Activated naive CD4-positive, alpha-beta T cell treated with anti-CD3 and anti-CD28 coated beads, Interleukin-2, amount 10 ng/mL, durations not matched to agents 7 days and 5 days (primary cell): ENCODE measurements around the gene NCAPD3.

Experiments
- CTCF ChIA-PET: fragments of 350-600 bp; sonication (Branson Sonifier 250); formaldehyde crosslinking; loops from one replicate; lab custom pipeline; 2021; ENCODE audit warnings: antibody characterized with exemption; lab: Charles Lee
- DNase-seq: peaks from one replicate; pipeline ENCODE4 v3.0.0-alpha.2; 2020
- H3K27ac Mint-ChIP-seq: one replicate; pipeline ENCODE4 v1.8.0; 2021; ENCODE audit warnings: mild to moderate bottlenecking, moderate library complexity, mixed read lengths
- H3K27me3 Mint-ChIP-seq: one replicate; pipeline ENCODE4 v1.8.0; 2021; ENCODE audit warnings: mild to moderate bottlenecking, mixed read lengths
- H3K36me3 Mint-ChIP-seq: one replicate; pipeline ENCODE4 v1.8.0; 2021; ENCODE audit warnings: mixed read lengths
- H3K4me1 Mint-ChIP-seq: one replicate; pipeline ENCODE4 v1.8.0; 2021; ENCODE audit warnings: mixed read lengths
- H3K4me3 Mint-ChIP-seq: one replicate; pipeline ENCODE4 v1.8.0; 2021; ENCODE audit warnings: mild to moderate bottlenecking, moderate library complexity, mixed read lengths
- H3K9me3 Mint-ChIP-seq: one replicate; pipeline ENCODE4 v1.8.0; 2021; ENCODE audit warnings: mixed read lengths

NCAPD3 gene, protein sequence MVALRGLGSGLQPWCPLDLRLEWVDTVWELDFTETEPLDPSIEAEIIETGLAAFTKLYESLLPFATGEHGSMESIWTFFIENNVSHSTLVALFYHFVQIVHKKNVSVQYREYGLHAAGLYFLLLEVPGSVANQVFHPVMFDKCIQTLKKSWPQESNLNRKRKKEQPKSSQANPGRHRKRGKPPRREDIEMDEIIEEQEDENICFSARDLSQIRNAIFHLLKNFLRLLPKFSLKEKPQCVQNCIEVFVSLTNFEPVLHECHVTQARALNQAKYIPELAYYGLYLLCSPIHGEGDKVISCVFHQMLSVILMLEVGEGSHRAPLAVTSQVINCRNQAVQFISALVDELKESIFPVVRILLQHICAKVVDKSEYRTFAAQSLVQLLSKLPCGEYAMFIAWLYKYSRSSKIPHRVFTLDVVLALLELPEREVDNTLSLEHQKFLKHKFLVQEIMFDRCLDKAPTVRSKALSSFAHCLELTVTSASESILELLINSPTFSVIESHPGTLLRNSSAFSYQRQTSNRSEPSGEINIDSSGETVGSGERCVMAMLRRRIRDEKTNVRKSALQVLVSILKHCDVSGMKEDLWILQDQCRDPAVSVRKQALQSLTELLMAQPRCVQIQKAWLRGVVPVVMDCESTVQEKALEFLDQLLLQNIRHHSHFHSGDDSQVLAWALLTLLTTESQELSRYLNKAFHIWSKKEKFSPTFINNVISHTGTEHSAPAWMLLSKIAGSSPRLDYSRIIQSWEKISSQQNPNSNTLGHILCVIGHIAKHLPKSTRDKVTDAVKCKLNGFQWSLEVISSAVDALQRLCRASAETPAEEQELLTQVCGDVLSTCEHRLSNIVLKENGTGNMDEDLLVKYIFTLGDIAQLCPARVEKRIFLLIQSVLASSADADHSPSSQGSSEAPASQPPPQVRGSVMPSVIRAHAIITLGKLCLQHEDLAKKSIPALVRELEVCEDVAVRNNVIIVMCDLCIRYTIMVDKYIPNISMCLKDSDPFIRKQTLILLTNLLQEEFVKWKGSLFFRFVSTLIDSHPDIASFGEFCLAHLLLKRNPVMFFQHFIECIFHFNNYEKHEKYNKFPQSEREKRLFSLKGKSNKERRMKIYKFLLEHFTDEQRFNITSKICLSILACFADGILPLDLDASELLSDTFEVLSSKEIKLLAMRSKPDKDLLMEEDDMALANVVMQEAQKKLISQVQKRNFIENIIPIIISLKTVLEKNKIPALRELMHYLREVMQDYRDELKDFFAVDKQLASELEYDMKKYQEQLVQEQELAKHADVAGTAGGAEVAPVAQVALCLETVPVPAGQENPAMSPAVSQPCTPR (N-terminal part only)

DNA sequence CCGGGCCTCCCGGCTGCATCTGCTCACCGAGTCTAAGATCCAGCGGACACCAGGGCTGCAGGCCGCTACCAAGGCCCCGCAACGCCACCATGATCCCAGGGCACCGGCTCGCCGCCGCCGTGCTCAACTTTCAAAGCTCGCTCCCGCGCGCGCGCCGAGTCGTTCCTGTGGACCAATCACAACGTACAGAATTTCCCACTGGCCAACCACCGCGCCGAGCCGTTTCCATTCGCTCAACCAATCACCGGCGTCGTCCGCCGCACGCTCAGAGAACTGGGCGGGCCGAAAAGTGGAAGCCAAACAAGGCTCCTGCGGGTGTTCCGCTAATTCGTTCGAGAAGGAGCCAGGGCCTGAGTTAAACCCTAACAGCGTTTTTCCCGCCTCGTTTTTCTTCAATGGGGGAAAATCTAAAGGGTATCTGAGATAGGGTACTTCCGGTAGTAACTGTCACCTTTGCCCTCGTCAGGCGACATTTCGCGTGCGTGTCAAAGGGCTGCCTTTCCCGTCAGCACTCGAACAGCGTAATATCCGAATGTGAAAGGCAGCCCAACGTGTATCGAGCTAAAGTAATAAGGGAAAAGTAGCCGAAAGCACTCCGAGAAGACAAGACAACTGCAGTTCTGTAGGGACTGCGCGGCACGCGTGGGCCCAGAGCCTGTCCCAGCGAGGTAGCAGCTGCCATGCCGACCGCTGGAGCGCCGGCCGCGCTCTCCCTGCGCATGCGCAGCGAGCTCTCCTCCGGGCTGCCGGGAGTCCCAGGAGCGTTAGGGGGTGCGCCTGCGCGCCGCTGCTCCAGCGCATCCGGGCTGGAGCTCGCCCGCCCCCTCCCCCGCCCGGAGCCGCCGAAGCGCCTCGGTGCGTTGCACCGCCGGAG is at the start of gene NCAPD3, which contains the start of gene VPS26B:
Gene NCAPD3 (minus strand): TSS at position 132 of the 874 bp plus-strand sequence. CDS start 41 bp downstream, at position 91.
Gene VPS26B (plus strand): TSS at position 836 of the 874 bp plus-strand sequence. CDS start 452 bp downstream, outside the sequence.
- Mint-ChIP-seq H3K27ac (peak within 1 kb of the TSS; percentile 98), H3K4me3 (peak within 1 kb of the TSS; percentile 96)

DNA sequence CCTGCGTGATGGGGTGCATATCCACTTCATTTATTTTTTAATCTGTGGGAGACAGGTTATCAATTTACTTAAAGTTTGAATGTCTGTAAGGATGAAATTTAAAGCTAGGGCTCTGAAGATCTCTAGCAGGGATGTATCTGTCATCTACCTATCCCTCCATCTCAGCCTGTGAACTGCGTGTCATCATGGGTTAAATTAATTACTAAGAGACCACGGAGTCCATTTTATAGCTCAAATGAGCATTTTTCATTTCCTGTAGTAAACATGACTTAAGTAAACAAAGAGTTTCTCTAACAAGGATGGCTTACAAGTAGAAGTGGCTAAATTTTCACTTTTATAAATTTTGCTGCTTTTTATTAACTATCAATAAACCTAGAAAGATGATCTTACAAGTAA is 49.5 kb upstream of the NCAPD3 start:
- DNase-seq, result no peak
- CTCF ChIA-PET, result interaction anchor here (1.0 to 6.7 kb wide), 4 partner anchors 10 to 87 kb away, joined by 3 to 68 read pairs (median 3); no protein-coding TSS in a partner anchor
- Mint-ChIP-seq H3K4me3 (peak overlapping the region; percentile 27), H3K36me3 (peaks cover 31% of the 10 kb centered on the region), H3K4me1 (peaks cover 69% of the 10 kb centered on the region), H3K9me3 (no peaks in the 10 kb centered on the region), H3K27me3 (peaks cover 18% of the 10 kb centered on the region), H3K27ac (no peak overlapping the region)

More for the DNA sequence above, at the start of gene NCAPD3, which contains the start of gene VPS26B:
- Mint-ChIP-seq H3K27me3 (no peaks in the 10 kb centered on the region), H3K4me1 (peaks cover 73% of the 10 kb centered on the region), H3K9me3 (no peaks in the 10 kb centered on the region), H3K36me3 (peaks cover 34% of the 10 kb centered on the region)
- peak; percentile 98 for DNase-seq
- CTCF ChIA-PET, result interaction anchor here (0.6 to 2.8 kb wide), 6 partner anchors 17 to 44 kb away, joined by 3 to 11 read pairs (median 4); no protein-coding TSS in a partner anchor

GRCh38 chr11:134272381-134273316 is 48.9 kb upstream of the NCAPD3 start:
- Mint-ChIP-seq H3K4me3 (peak overlapping the region; percentile 27), H3K9me3 (no peaks in the 10 kb centered on the region), H3K27me3 (peaks cover 13% of the 10 kb centered on the region), H3K4me1 (peaks cover 72% of the 10 kb centered on the region), H3K36me3 (peaks cover 31% of the 10 kb centered on the region), H3K27ac (no peak overlapping the region)
- CTCF ChIA-PET, result interaction anchor here (1.0 to 6.7 kb wide), 3 partner anchors 10 to 87 kb away, joined by 3 to 68 read pairs (median 3); no protein-coding TSS in a partner anchor
- no peak for DNase-seq

DNA sequence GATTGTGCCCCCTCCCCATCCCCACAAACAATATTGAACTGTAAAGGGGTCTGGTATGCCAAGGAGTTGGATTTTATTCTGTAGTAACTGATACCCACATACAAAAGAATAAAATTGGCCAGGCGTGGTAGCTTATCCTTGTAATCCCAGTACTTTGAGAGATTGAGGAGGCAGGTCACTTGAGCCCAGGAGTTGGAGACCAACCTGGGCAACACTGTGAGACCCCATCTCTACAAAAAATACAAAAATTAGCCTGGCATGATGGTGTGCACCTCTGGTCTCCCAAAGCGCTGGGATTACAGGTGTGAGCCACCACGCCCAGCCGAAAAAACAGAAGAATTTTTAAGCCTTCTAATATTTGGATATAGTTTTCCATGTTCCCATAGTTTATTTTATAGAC is 48.2 kb upstream of the NCAPD3 start:
- no peak overlapping the region for H3K27ac Mint-ChIP-seq
- DNase-seq, result no peak
- peaks cover 27% of the 10 kb centered on the region for H3K36me3 Mint-ChIP-seq
- CTCF ChIA-PET, result interaction anchor here (6.7 kb wide), 1 partner anchor 9 kb away, joined by 68 read pairs; no protein-coding TSS in a partner anchor
- no peak overlapping the region for H3K4me3 Mint-ChIP-seq
- H3K27me3 Mint-ChIP-seq, result peaks cover 6% of the 10 kb centered on the region
- H3K9me3 Mint-ChIP-seq, result no peaks in the 10 kb centered on the region
- H3K4me1 Mint-ChIP-seq, result peaks cover 69% of the 10 kb centered on the region

GRCh38 chr11:134270250-134270714 is 46.5 kb upstream of the NCAPD3 start:
- peak; percentile 63 for DNase-seq
- H3K4me3 Mint-ChIP-seq, result peak overlapping the region; percentile 24
- H3K9me3 Mint-ChIP-seq, result no peaks in the 10 kb centered on the region
- peak overlapping the region; percentile 82 for H3K27ac Mint-ChIP-seq
- H3K27me3 Mint-ChIP-seq, result no peaks in the 10 kb centered on the region
- H3K36me3 Mint-ChIP-seq, result peaks cover 26% of the 10 kb centered on the region
- peaks cover 73% of the 10 kb centered on the region for H3K4me1 Mint-ChIP-seq
- CTCF ChIA-PET, result interaction anchor here (0.6 to 2.0 kb wide), 3 partner anchors 9 to 129 kb away, joined by 3 to 8 read pairs (median 6); no protein-coding TSS in a partner anchor

DNA sequence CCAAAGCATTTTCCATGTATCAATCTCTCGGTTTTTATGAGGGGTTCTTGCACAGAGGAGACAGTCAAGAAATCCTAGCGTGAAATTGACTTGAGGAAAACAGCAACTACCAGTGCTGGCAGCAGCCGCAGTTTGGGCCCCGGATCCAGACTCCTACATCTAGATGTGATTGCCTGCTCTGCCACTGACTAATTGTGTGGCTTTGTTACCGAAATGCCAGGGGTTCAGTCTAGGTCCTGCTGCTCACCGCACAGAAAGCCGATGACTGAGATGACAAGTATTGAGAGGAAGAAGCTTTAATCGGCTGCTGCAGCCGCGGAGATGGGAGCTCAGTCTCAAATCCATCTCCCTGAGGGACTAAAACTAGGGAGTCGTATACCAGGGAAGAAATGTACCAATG is 44.2 kb upstream of the NCAPD3 start:
- DNase-seq, result no peak
- H3K36me3 Mint-ChIP-seq, result peaks cover 23% of the 10 kb centered on the region
- H3K27me3 Mint-ChIP-seq, result no peaks in the 10 kb centered on the region
- no peaks in the 10 kb centered on the region for H3K9me3 Mint-ChIP-seq
- H3K27ac Mint-ChIP-seq, result peak overlapping the region; percentile 55
- H3K4me3 Mint-ChIP-seq, result no peak overlapping the region
- CTCF ChIA-PET, result interaction anchor here (0.8 kb wide), 1 partner anchor 44 kb away, joined by 5 read pairs; the partner anchor contains the start of gene NCAPD3
- H3K4me1 Mint-ChIP-seq, result peaks cover 51% of the 10 kb centered on the region

DNA sequence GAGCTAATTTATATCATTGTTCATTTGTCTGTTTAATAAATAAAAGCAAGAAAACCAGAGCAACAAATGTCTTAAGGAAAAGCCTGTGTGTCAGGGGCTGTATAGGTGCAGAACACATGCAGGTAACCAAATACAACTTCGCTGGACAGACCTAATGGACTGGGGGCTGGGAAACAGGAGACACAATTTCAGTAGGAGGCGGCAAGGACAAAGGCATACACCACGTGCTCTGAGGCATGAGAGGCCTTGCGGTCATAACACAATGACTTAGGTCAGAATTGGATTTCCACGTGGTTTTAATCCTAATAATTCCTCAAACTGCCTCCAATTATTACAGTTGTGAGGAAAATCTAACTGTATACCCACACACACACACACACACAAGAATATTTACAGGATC is 43.7 kb upstream of the NCAPD3 start:
- no peaks in the 10 kb centered on the region for H3K9me3 Mint-ChIP-seq
- H3K4me3 Mint-ChIP-seq, result no peak overlapping the region
- CTCF ChIA-PET, result no interaction called here
- H3K4me1 Mint-ChIP-seq, result peaks cover 46% of the 10 kb centered on the region
- H3K27me3 Mint-ChIP-seq, result no peaks in the 10 kb centered on the region
- H3K36me3 Mint-ChIP-seq, result peaks cover 18% of the 10 kb centered on the region
- no peak overlapping the region for H3K27ac Mint-ChIP-seq
- no peak for DNase-seq

GRCh38 chr11:134266841-134267251 is 43.1 kb upstream of the NCAPD3 start:
- Mint-ChIP-seq H3K4me3 (no peak overlapping the region), H3K36me3 (peaks cover 16% of the 10 kb centered on the region), H3K27ac (no peak overlapping the region), H3K27me3 (no peaks in the 10 kb centered on the region), H3K9me3 (no peaks in the 10 kb centered on the region), H3K4me1 (peaks cover 42% of the 10 kb centered on the region)
- DNase-seq, result no peak
- CTCF ChIA-PET, result no interaction called here

DNA sequence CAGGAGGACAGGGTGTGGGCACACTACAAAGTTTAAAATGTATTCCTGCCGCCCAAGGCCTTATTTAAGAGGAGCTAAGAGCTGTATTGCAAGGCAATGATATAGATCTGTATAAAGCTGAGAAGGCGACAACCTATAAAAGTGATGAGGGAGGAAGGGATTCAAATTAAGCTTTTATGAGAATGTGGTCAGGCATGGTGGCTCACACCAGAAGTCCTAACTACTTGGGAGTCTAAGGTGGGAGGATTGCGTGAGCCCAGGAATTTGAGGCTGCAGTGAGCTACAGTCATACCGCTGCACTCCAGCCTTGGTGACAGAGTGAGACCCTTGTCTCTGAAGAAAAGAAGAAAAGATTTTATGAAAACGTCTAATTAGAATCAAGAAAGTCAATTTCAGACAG is 42.7 kb upstream of the NCAPD3 start:
- Mint-ChIP-seq H3K36me3 (peaks cover 14% of the 10 kb centered on the region), H3K4me1 (peaks cover 39% of the 10 kb centered on the region), H3K27ac (no peak overlapping the region), H3K9me3 (no peaks in the 10 kb centered on the region), H3K27me3 (no peaks in the 10 kb centered on the region), H3K4me3 (no peak overlapping the region)
- CTCF ChIA-PET, result interaction anchor here (7.0 kb wide), 1 partner anchor 8 kb away, joined by 68 read pairs; the partner anchor contains the start of gene GLB1L3
- no peak for DNase-seq

DNA sequence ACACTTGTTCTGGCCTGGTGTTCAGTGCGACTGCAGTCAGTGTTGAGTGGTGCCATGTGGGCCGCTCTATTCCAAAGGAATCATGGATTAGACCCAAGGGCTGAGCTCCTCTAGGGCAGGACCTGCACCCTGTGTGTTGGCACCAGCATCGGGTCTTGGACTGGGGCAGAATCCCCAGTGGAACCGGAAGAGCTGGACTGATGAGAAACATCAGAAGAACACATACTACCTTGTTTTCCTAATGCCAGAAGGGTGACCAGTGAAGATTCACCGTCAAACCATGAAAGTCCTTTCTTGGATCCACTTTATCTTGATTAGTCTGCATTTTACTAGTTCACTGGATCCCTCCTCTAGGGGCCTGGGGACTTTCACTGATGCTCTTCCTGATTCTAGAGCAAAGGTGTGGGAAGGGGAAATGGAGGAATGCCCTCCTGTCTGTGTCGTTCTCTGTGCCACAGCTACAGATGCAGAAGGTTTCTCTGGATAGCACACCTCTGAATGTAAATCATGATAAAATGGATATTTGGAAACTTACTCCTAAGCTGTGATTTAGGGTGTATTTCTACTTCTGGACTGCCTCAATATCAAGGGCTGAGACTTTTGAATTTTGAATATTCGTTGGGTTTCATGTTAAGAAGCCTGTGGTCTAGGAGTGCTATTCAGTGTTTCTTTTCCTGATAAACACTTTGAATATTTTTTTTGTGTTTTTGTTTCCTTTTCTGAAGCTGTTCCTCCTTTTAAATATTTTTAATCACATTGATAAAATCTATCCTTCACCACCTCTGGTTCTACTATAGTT is 41.4 kb upstream of the NCAPD3 start:
- Mint-ChIP-seq H3K4me1 (peaks cover 36% of the 10 kb centered on the region), H3K4me3 (no peak overlapping the region), H3K27me3 (no peaks in the 10 kb centered on the region), H3K36me3 (peaks cover 11% of the 10 kb centered on the region), H3K27ac (no peak overlapping the region), H3K9me3 (no peaks in the 10 kb centered on the region)
- DNase-seq, result no peak
- CTCF ChIA-PET, result interaction anchor here (0.8 to 7.0 kb wide), 2 partner anchors 9 kb away, joined by 3 to 68 read pairs; partner anchors contain the start of gene GLB1L3
